GM12878 (cell line): ENCODE data around the gene TRANK1. TPM values are rescaled to one million over a fixed set of nuclear protein-coding genes. Genes with fewer than 3 reads are reported as not detected.

Source experiments
- ATAC-seq: fragments of 200-7000 bp; cut with Tn5 transposase; 3 replicates; pipeline ENCODE4 v1.9.1; 2020; ENCODE audit warnings: mild to moderate bottlenecking, moderate library complexity
- BruUV-seq: library from RNA; stranded (reverse); fragments of 400-500 nt; replicated peaks from 2 replicates; lab custom pipeline; 2021; lab: Mats Ljungman, UMichigan
- CTCF ChIA-PET: fragments of 300-600 bp; sonication (Branson Sonifier 250); formaldehyde crosslinking; extraction: SDS; loops from one replicate; lab custom pipeline; 2021; ENCODE audit warnings: inconsistent platforms; lab: Yijun Ruan, JAX
- POLR2A ChIA-PET: fragments of 350-600 bp; formaldehyde crosslinking; extraction: SDS; loops from one replicate; lab custom pipeline; 2021; ENCODE audit warnings: inconsistent platforms; lab: Charles Lee
- RAD21 ChIA-PET: fragments of 300-600 bp; sonication (Branson Sonifier 250); formaldehyde crosslinking; loops from one replicate; lab custom pipeline; 2023; ENCODE audit warnings: antibody characterized with exemption; ENCODE audit not compliant: unreplicated experiment; lab: Charles Lee
- SMC1A ChIA-PET: fragments of 300-600 bp; sonication (Branson Sonifier 250); formaldehyde crosslinking; loops from one replicate; lab custom pipeline; 2023; ENCODE audit not compliant: unreplicated experiment, uncharacterized antibody; lab: Charles Lee
- DNase-seq: peaks from one replicate; pipeline ENCODE4 v3.0.0-alpha.2; 2011; ENCODE audit warnings: low read depth, low spot score
- FAIRE-seq: peaks from 3 replicates; lab custom pipeline; 2011; peaks lifted over from hg19 to GRCh38; lab: Jason Lieb, UNC
- H2AFZ ChIP-seq: 2 replicates; pipeline ENCODE4 v1.6.0; 2011; ENCODE audit warnings: low read depth, low read length, control low read depth; ENCODE audit not compliant: control insufficient read depth
- H3K27ac ChIP-seq: 2 replicates; pipeline ENCODE4 v1.5.1; 2011; ENCODE audit warnings: control low read depth; ENCODE audit not compliant: control insufficient read depth, insufficient read depth
- H3K27me3 ChIP-seq, 2 experiments: replicated peaks in 1 of 2; 2 replicates each; pipeline versions ENCODE4 v1.6.0 to v1.6.1; 2011; ENCODE audit warnings: low read length in 1 of 2; ENCODE audit not compliant: control insufficient read depth in 2 of 2, insufficient read depth in 2 of 2
- H3K36me3 ChIP-seq, 2 experiments: 2 replicates each; pipeline ENCODE4 v1.5.1; 2011; ENCODE audit warnings: low read length in 1 of 2; ENCODE audit not compliant: control insufficient read depth in 2 of 2, insufficient read depth in 2 of 2
- H3K4me1 ChIP-seq: 2 replicates; pipeline ENCODE4 v1.6.1; 2011; ENCODE audit warnings: mild to moderate bottlenecking, low read length, moderate library complexity, mixed read lengths; ENCODE audit not compliant: control insufficient read depth, insufficient read depth
- H3K4me2 ChIP-seq: 2 replicates; pipeline ENCODE4 v1.6.0; 2011; ENCODE audit warnings: control low read depth; ENCODE audit not compliant: control insufficient read depth, insufficient read depth
- H3K4me3 ChIP-seq: fragments of 200-600 bp; sonication (generic); 2 replicates; pipeline ENCODE4 v1.5.1; 2016
- H3K79me2 ChIP-seq: 2 replicates; pipeline ENCODE4 v1.6.0; 2011; ENCODE audit warnings: low read length; ENCODE audit not compliant: control insufficient read depth, insufficient read depth
- H3K9ac ChIP-seq: 2 replicates; pipeline ENCODE4 v1.8.0; 2011; ENCODE audit warnings: low read length, control low read depth, mixed read lengths; ENCODE audit not compliant: control insufficient read depth, insufficient read depth
- H3K9me3 ChIP-seq: replicated peaks from 3 replicates; pipeline ENCODE4 v1.5.1; 2011; ENCODE audit warnings: mild to moderate bottlenecking, low read length; ENCODE audit not compliant: control insufficient read depth, insufficient read depth
- H4K20me1 ChIP-seq: 2 replicates; pipeline ENCODE4 v1.6.0; 2011; ENCODE audit not compliant: control insufficient read depth, insufficient read depth
- BCLAF1 ChIP-seq: fragments of 450-650 bp; IDR thresholded peaks from 2 replicates; pipeline ENCODE4 v1.6.1; 2017; ENCODE audit warnings: antibody characterized with exemption, mild to moderate bottlenecking, moderate library complexity
- BHLHE40 ChIP-seq, 2 experiments: fragments of 450-650 bp in 1 of 2; IDR thresholded peaks; 2 replicates each; pipeline ENCODE4 v1.6.1; 2011 to 2017; ENCODE audit warnings: low read depth in 2 of 2, borderline replicate concordance in 1 of 2, improper control_type of control experiment in 1 of 2, low read length in 1 of 2, mild to moderate bottlenecking in 1 of 2
- BRCA1 ChIP-seq: IDR thresholded peaks from 2 replicates; pipeline ENCODE4 v1.6.1; 2011; ENCODE audit warnings: low read depth, low read length, improper control_type of control experiment
- CBX3 ChIP-seq: fragments of 200-600 bp; sonication (generic); IDR thresholded peaks from 2 replicates; pipeline ENCODE4 v1.6.1; 2016; ENCODE audit warnings: low read depth, borderline replicate concordance
- DPF2 ChIP-seq: fragments of 450-650 bp; IDR thresholded peaks from 2 replicates; pipeline ENCODE4 v1.6.1; 2017; ENCODE audit warnings: mild to moderate bottlenecking
- ETV6 ChIP-seq, 2 experiments: fragments of 450-650 bp in 1 of 2; IDR thresholded peaks in 1 of 2; conservative IDR thresholded peaks in 1 of 2; 2 replicates each; pipeline ENCODE4 v1.6.1; 2014; ENCODE audit warnings: antibody characterized with exemption in 1 of 2, borderline replicate concordance in 1 of 2, low read depth in 1 of 2, mild to moderate bottlenecking in 1 of 2, moderate library complexity in 1 of 2
- IKZF1 ChIP-seq: fragments of 450-650 bp; conservative IDR thresholded peaks from 2 replicates; pipeline ENCODE4 v1.6.1; 2017; ENCODE audit warnings: antibody characterized with exemption, mild to moderate bottlenecking
- NBN ChIP-seq: fragments of 450-650 bp; IDR thresholded peaks from 2 replicates; pipeline ENCODE4 v1.6.1; 2016
- NKRF ChIP-seq: fragments of 450-650 bp; conservative IDR thresholded peaks from 2 replicates; pipeline ENCODE4 v1.6.1; 2017; ENCODE audit warnings: mild to moderate bottlenecking, moderate library complexity
- NR2C2 ChIP-seq: IDR thresholded peaks from 2 replicates; pipeline ENCODE4 v1.6.1; 2011; ENCODE audit warnings: borderline replicate concordance, low read depth; ENCODE audit not compliant: control insufficient read depth, insufficient read length
- RBBP5 ChIP-seq: fragments of 200-600 bp; sonication (generic); conservative IDR thresholded peaks from 2 replicates; pipeline ENCODE4 v1.6.1; 2016
- RCOR1 ChIP-seq: conservative IDR thresholded peaks from 2 replicates; pipeline ENCODE4 v1.6.1; 2012; ENCODE audit warnings: low read depth, low read length, improper control_type of control experiment
- SMAD1 ChIP-seq: fragments of 450-650 bp; IDR thresholded peaks from 2 replicates; pipeline ENCODE4 v1.6.1; 2018; ENCODE audit warnings: mild to moderate bottlenecking, low read depth; ENCODE audit not compliant: partially characterized antibody
- SPI1 ChIP-seq: IDR thresholded peaks from 2 replicates; pipeline ENCODE4 v1.6.1; 2011; ENCODE audit warnings: low read depth, mild to moderate bottlenecking, low read length, moderate library complexity, borderline replicate concordance; ENCODE audit not compliant: insufficient read depth
- SREBF2 ChIP-seq: IDR thresholded peaks from 2 replicates; pipeline ENCODE4 v1.6.1; 2012; ENCODE audit warnings: mild to moderate bottlenecking, low read length
- WGBS: methylation state at CpG from one replicate; pipeline ENCODE4 v1.1.6; 2016; ENCODE audit warnings: low lambda C conversion rate; ENCODE audit not compliant: insufficient replicate concordance, insufficient coverage; ENCODE audit errors: missing lambda C conversion rate; 5-methylcytosine and 5-hydroxymethylcytosine counted together
- in situ Hi-C: fragments of 300-500 bp; cut with MboI; formaldehyde crosslinking; loops from 9 replicates; pipeline ENCODE4 v1.14.3; 2018; ENCODE audit warnings: mixed read lengths
- intact Hi-C: fragments of 100-400 bp; cut with micrococcal nuclease; formaldehyde crosslinking; loops from one replicate; pipeline ENCODE4 v1.14.2; 2022; ENCODE audit not compliant: unreplicated experiment
- polyA plus RNA-seq, 11 experiments: library from polyadenylated mRNA; depleted of rRNA in 4 of 11; unstranded in 6 of 11; stranded (reverse) in 5 of 11; fragments of >200 nt; fragmentation: Nextera tagmentation in 4 of 11; fragmentation: Illumina TruSeq in 1 of 11; extraction: Ambion mirVana in 4 of 11; extraction: Trizol in 1 of 11; gene quantifications; 1 replicate in 1 of 11; 2 replicates in 10 of 11; pipeline versions ENCODE4 v1.2.1 to v1.2.3, GENCODE V29; 2011 to 2016; ENCODE audit warnings: inconsistent platforms in 2 of 11, missing spikeins in 2 of 11, low read depth in 1 of 11
- total RNA-seq, 4 experiments: library from RNA; depleted of rRNA in 3 of 4; stranded (reverse); fragments of >200 nt in 3 of 4; fragmentation: Illumina TruSeq in 1 of 4; extraction: Trizol in 1 of 4; gene quantifications; 2 replicates each; pipeline versions ENCODE4 v1.2.1 to v1.2.3, GENCODE V29; 2013 to 2021

TRANK1 gene
- total and polyA plus RNA-seq, 10 of the 15 experiments (the other 5 are each of a cell fraction or from before 2014, with no cell fraction given): 0.46 to 8.8 (median 1.1) TPM

- TF ChIP-seq NR2C2: no peak
- peak; percentile 77; the same call in 1 of the 2 replicates for TF ChIP-seq NKRF
Measured at GRCh38 chr3:36992806-36993325, 48.0 kb upstream of the TRANK1 start, which contains the start of gene EPM2AIP1 (continued).

- peaks cover 79% of the 10 kb centered on the region for H3K79me2 ChIP-seq
- no peaks in the 10 kb centered on the region for H3K27me3 ChIP-seq
- H3K4me2 ChIP-seq: peak overlapping the region; percentile 60
- H3K9ac ChIP-seq: peak overlapping the region; percentile 95
- BruUV-seq: TSS peak; percentile 67
- ChIA-PET RAD21 (interaction anchor here (1.2 to 3.2 kb wide), 6 partner anchors 22 to 148 kb away, joined by 3 to 16 read pairs (median 7); no protein-coding TSS in a partner anchor), POLR2A (interaction anchor here (1.0 to 2.5 kb wide), 14 partner anchors 11 to 1173 kb away, joined by 3 to 17 read pairs (median 4); partner anchors contain the start of gene OXSR1), CTCF (interaction anchor here (0.6 to 5.2 kb wide), 14 partner anchors 12 to 261 kb away, joined by 3 to 39 read pairs (median 4); no protein-coding TSS in a partner anchor), SMC1A (interaction anchor here (1.0 to 7.5 kb wide), 12 partner anchors 9 to 219 kb away, joined by 3 to 46 read pairs (median 4); no protein-coding TSS in a partner anchor)
- in situ Hi-C loops (no loop called here), intact Hi-C loops (loop anchor here (5.0 kb wide), 1 partner anchor 100 kb away; no protein-coding TSS in a partner anchor)
- H3K36me3 ChIP-seq: peaks cover 0 to 6% of the 10 kb centered on the region in 2 experiments; a peak in 1 of 4 replicates
- H4K20me1 ChIP-seq: no peaks in the 10 kb centered on the region
- ATAC-seq: peak; percentile 1; the same call in 2 of the 3 replicates
- peak; percentile 31 for FAIRE-seq
- no peaks in the 10 kb centered on the region for H3K9me3 ChIP-seq
- H3K27ac ChIP-seq: peak overlapping the region; percentile 92
- peak overlapping the region; percentile 89 for H3K4me3 ChIP-seq
- H3K4me1 ChIP-seq: no peaks in the 10 kb centered on the region
- DNase-seq: no peak
- peak overlapping the region; percentile 83 for H2AFZ ChIP-seq
- under 1% methylated on average over 24 of the region's 24 CpGs for WGBS
- TF ChIP-seq BRCA1: no peak
- TF ChIP-seq RCOR1: no peak
- no peak for TF ChIP-seq BHLHE40 (IDR thresholded peaks at IDR 0.05; ENCODE audit: borderline replicate concordance in 1 of 2, low read depth in 2 of 2, low read length in 1 of 2)
- TF ChIP-seq SPI1: no peak
- TF ChIP-seq DPF2: peak; percentile 11; the same call in 1 of the 2 replicates
- no peak for TF ChIP-seq CBX3
- 0 out of 2 replicates have a peak, but pooled peaks have one; percentile 9 for TF ChIP-seq IKZF1
- no peak for TF ChIP-seq ETV6 (conservative IDR thresholded peaks at IDR 0.05 in 1 of 2, IDR thresholded peaks at IDR 0.05 in 1 of 2; ENCODE audit: borderline replicate concordance in 1 of 2, low read depth in 1 of 2)
- TF ChIP-seq RBBP5: no peak
- TF ChIP-seq SREBF2: no peak
- TF ChIP-seq SMAD1: no peak
- no peak for TF ChIP-seq BCLAF1
- TF ChIP-seq NBN: no peak
Measured at GRCh38 chr3:36991923-36992805, 47.3 kb upstream of the TRANK1 start.
